Fibroblast of skin of right biceps (primary cell): Measurements from ENCODE around the gene STARD13.

ENCODE experiments used
- DNase-seq: peaks from one replicate; pipeline ENCODE4 v3.0.0-alpha.2; 2013

The STARD13 gene

GRCh38 chr13:33107361-33107760 lies 178.2 kb downstream of the STARD13 start:
- DNase-seq: no peak

- DNase-seq: peak; percentile 12
These were observed 178.7 kb downstream of the STARD13 start for GRCh38 chr13:33106656-33107360.

DNA sequence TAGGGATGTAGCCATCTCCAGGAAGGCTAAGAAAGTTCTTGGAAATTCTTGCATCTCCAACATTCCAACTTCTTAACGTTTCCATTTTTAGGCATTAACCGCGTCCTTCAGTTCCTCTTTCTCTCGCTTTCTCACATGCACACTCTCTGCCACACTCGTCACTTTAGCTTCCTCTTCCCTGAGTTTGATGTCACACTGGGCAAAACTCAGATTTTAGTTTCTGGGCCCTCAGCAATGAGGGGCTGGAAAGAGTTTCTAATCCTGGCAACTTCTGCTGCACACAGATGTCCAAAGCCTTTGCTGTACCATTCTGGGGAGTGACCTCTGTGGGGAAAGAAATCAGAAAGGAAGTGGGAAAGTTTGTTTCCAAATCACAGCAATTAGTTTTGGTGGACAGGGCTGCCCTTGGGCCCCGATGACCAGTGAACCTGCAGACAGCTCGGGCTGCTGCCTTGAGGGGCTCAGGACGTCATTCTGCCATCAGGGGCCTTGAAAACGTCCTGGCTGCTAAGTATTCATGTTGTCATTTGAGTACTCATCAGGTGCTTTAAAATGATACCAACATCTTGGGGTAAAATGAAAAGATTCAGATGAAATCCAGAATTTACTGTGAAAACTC lies 180.1 kb downstream of the STARD13 start:
- no peak for DNase-seq

GRCh38 chr13:33103457-33103856 lies 182.1 kb downstream of the STARD13 start:
- DNase-seq: no peak

DNA sequence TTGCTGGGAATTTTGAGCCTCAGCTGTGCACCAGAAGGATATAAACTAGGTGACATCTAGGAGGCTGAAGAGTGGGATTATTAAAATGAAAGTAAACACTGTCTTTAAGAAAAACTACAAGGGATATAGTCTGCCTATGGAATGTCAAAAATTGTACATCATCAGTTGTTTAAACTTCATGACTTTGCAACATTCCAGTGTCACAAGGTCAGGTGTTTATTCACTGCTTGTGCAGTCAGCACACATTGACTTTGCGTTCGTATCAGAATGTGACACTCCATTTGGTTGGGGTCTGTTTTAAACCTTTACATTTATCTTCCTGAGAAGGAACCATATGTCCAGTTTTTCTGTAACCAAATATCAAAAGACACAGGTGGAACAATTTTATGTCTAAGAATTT lies 183.7 kb downstream of the STARD13 start:
- no peak for DNase-seq

GRCh38 chr13:33100886-33101285 lies 184.7 kb downstream of the STARD13 start:
- peak; percentile 40 for DNase-seq

DNA sequence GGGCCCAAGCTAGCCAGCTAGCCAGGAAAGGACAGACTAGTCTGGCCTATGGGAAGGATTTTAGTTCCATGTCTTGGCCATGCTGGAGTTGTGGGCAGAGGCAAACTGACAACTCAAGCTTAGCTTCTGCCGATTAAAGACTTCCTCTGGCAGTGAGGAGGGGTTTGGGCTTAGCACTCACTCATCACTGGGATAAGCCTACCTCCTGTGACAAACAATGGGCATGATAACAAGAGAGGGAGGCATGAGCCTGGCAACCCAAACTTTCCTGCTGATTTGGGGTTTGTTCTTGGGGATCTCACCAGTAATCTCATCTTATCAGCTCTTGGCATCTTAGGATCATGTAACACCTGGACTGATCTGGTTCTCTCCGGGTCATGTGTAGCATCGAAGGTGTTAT lies 185.7 kb downstream of the STARD13 start:
- DNase-seq: no peak

- no peak for DNase-seq
These were observed 188.5 kb downstream of the STARD13 start for GRCh38 chr13:33096886-33097605.

GRCh38 chr13:33092073-33092987 lies 193.2 kb downstream of the STARD13 start:
- DNase-seq: no peak

GRCh38 chr13:33091415-33091774 lies 194.2 kb downstream of the STARD13 start:
- DNase-seq: no peak

DNA sequence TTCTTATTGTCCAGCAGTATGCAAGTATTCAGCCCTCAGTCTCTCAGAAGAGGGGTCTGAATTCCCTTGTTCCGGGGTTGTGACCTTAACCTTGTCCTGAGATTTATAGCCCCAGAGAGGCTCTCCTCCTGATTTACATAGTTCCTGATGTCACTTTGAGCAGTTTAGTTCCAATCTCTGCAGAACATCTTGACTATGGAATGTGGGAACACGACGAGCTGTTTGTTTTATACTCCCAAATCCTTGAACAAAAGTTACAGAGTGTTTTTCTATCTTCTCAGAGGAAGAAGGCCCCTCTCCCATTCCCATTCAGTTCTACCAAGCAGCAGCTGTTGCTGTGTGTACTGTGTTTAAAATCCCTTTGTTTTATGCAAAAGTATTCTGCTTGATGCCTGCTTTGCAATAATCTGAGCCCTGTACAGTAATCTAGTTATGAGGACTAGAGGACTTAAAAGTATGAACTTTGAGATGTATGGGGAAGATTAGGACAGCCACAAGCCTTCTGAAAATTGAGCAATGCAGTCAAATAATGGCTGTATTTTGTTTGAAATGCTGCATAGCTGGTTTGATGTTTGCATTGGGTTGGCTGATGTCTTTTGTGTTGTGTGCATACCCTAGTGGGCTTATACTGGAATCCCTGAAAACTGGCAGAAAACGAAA lies 194.7 kb downstream of the STARD13 start:
- DNase-seq: no peak

GRCh38 chr13:33089311-33089710 lies 196.2 kb downstream of the STARD13 start:
- DNase-seq: no peak

DNA sequence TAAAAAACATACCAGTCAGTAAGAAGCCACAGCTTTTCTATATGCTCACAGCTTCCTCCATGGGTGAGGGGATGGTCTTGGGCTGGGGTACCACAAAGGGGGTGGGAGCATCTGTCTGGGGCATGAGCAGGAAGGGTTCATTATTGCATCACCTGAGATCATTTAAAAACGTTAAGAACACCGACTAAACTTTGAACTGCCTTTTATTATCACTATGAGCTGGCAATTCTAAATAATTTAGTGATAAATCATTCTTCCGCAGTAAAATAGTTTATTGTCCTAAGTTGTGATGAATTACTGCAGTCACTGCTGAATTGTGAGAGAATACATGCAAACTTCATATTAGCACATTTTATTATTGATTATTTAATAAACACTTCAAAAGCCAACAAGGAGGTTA lies 197.8 kb downstream of the STARD13 start:
- DNase-seq: no peak

- DNase-seq: no peak
These were observed 198.5 kb downstream of the STARD13 start for GRCh38 chr13:33087091-33087490.

GRCh38 chr13:33083054-33083453 lies 202.5 kb downstream of the STARD13 start:
- no peak for DNase-seq

- DNase-seq: no peak
These were observed 203.9 kb downstream of the STARD13 start for GRCh38 chr13:33081666-33082065.

DNA sequence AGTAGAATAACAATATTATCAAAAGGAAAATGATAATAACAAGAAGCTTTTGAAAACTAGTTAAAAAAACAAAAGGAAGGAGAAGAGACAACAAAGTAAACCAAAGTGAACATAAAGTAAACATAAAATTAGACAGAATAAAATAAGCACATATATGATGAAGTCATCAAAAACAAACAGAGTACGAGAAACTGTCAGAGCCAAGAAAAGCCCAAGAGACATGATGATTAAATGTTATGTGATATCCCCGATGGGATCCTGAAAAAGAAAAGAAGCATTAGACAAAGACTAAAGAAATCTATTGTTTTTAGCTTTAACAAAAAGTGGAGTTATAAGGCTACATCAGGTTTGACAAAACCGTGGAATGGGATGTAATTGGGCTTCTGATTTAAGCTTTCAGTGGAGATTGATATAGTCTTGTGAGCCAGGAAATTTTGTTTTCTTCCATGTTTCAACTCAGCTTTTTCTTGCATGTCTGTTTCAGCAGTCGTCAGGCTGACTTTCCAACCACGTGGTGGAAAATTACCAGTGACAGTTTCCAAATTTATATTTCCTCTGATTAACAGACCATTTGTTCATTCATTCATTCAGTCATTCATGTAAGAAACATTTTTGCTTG lies 204.5 kb downstream of the STARD13 start:
- peak; percentile 12 for DNase-seq

DNA sequence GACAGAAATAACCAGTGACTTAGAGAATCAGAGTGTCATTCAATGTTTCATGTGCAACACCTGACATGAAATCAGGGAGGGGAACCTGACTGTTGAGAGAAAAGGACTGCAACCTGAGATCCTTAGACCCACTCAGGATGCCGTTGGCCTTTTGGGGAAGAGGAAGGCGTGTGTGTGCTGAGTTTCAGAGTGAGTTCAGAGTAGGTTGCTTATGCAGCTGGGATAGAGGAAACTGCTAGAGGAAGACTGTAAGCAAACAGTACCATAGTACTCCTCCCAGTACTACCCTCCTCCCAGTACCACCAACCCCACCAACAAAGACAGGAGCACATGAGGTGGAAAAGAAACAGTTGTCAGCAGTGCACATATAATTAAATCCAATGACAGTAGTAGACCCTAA lies 205.6 kb downstream of the STARD13 start:
- no peak for DNase-seq

DNA sequence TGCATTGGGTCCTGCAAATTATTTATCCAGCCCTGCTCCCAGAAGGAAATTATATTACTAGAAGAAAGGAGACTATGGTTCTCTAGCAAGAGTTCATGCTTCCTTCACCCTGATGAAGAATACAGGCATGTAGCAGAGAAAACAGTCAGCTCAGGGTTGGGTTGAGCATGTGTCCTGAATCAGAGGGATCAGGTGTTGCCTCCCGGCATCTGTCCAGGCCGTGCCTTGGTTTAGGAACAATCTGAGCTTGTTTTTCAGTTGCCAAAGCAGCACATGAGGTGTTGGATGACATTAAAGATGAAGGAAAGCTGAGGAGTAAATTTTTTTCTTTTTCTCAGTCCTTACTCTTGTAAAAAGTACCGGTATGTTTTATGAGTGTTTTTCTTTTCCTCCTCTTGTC lies 207.3 kb downstream of the STARD13 start:
- DNase-seq: no peak

DNA sequence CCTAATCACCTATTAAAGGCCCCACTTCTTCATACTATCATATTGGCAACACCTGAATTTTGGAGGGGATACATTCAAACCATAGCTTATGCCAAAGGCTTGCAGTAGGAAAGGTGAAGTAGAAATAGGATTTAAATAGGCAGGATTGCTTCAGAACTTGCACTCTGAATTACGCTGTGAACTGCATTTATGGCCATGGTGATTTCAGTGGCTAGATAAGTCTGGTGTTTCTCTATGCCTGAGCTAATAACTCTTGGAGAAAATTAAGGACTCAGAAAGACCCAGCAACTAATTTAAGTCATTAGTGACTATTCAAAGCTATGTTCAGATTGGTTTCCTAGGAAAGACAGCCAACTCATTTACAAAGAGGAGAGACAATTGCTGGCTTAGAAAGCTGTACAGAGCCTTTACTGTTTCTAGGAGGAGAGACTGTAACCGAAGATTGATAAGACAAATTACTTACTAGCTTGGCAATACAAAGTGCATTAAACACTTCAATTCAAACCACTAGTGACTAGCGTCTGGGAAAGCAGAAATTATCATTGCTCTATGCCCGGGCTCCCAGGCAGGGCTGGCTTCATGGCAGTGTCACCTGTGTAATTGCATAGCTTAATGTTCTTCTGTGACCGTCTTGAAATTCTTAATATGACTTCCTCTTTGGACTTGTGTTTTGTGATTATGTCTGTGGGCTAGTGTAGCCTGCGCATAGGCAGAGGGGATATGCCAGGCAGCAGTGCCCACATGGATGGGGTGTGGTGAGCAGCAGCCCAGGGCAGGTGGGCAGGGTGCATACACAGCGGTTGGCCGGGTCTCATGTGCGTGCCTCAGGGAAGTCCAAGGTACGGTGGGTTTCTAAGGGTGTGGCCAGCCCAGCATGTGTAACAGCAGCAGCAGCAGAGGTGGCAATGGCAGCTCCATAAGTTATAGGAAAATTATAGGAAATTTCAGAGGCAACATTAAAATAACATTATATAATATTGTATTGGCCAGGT lies 209.3 kb downstream of the STARD13 start:
- no peak for DNase-seq

- no peak for DNase-seq
These were observed 212.2 kb downstream of the STARD13 start for GRCh38 chr13:33073338-33073737.
